ENCODE data around the gene SUMF1. TPM values are rescaled to one million over a fixed set of nuclear protein-coding genes. Genes with fewer than 3 reads are reported as not detected.

The SUMF1 gene
- 19.6 to 23.8 TPM (median 20.3 TPM) in 5 replicates for total RNA-seq (2022; extraction: Qiagen RNA extraction)

DNA sequence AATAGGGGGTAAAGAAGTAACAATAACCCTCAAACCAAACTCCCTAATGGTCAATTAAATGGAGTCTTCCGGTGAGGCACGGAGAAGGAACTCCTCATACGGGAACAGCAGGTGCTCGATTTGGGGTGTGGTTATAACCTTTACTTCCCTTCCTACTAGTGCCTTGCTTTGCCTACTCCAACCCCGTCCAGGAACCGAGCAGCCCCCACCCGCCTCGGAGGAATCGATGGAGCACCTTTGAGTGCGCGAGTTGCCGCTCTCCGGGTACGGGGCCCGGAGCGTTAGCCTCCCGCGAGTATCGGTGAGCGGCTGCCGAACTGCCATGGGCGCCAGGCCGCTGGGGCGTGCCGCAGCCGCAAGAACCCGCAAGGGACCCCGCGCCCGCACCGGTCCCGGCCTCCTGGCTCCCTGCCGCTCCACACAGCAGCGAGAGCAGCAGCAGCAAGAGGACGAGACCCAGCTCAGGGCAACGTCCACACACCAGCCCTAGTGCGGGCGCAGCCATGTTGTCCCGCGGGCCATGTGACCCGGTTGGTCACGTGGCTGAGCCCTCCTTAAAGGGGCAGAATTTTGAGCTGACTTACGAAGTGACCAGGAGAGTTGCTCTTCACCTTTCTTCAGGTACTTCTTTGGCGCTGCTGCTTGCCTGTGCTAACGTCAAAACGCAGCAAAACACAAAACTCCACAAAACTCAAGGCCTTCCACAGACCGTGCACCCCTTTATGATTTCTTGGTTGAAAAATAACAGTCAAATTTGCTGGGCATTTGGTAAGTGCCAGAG, at the start of gene SUMF1:
Gene SUMF1 (minus strand): TSS at position 529 of the 781 bp plus-strand sequence. CDS start 24 bp downstream, at position 505.

DNA sequence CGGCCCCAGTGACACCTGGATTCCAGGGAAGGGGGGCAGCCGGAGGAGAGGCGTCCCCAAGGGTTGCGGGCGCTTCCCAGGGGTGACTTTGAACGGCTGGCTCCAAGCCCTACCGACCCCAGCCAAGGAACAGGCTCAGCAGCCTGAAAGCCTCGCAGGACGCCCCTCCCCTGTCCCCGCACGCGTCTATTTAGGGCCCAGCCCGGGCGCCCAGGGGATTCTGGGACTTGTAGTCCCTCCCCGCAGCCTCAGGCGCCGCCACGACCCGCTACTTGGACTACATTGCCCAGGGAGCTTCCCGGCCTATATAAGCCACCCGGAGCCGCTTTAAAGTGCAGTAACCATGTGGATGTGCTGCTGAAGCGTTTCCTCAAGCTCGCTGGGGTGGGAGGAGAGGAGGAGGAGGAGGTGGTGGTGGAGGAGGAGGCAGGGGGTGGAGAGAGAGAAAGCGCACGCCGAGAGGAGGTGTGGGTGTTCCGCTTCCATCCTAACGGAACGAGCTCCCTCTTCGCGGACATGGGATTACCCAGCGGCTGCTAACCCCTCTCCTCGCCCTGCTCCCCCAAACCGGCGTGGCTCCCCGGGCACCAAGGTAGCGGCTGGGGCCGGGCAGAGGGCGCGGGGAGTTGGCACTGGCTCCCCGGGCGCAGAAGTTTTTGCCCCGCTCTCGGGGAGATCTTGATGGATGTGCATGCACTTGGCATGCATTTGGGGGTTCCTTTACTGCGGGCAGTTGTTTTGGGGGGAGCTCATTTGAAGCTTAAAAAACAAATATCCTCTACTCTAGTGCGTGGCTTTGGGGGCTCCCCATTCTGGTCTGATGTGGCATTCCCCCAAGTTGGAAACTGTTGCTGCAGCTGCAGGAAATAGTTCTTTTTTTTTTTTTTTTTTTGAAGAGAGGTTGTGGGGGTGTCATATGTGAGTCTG, 26.2 kb upstream of the SUMF1 start, which contains the start of gene ITPR1:
Gene ITPR1 (plus strand): TSS at position 335 of the 927 bp plus-strand sequence. CDS start 23,144 bp downstream, outside the sequence.

Other genes with a start within 250 kb of the SUMF1 start
- 8.3 to 9.8 TPM (median 9.0 TPM) in 5 replicates for gene SETMAR, start 163.9 kb downstream of the SUMF1 start, total RNA-seq (2022; extraction: Qiagen RNA extraction)
- gene ITPR1, start 26.1 kb upstream of the SUMF1 start, total RNA-seq (2022; extraction: Qiagen RNA extraction), result 4.6 to 6.2 TPM (median 5.2 TPM) in 5 replicates

Data from A549 treated with Mapracorat at 1 μM for 4 hours (cell line).